B cell (primary cell): ENCODE data around the gene DSP.

Experiments used
- EZH2 ChIP-seq: IDR thresholded peaks from 2 replicates; pipeline ENCODE4 v1.6.1; 2012; ENCODE audit warnings: borderline replicate concordance, low read depth, mild to moderate bottlenecking, moderate library complexity, low read length; ENCODE audit not compliant: insufficient read depth, poor library complexity, severe bottlenecking
- TF ChIP-seq, protein P1 (sequence below): fragments of 200-600 bp; IDR thresholded peaks from one replicate; pipeline ENCODE4 v1.8.0; 2022; ENCODE audit warnings: antibody characterized with exemption, mild to moderate bottlenecking

DNA sequence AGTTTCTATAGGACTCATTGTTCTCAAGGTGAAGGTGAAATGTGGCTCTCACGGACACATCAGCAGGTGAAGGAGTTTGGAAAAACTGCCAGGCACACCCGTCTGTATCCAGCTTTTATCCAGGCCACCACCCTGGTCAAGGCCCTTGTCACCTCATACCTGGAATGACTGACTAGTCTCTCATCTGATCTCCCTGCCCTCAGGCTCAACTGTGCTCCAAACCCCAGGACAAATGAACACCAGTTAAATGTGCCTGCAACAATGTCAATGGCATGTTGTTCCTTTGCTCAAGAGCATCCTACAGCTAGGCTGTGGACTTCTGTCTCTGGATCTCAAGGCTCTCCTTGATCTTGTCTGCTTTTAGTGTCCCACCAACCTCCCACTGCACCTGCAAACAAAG, 47.6 kb upstream of the DSP start:
- TF ChIP-seq, protein P1, sequence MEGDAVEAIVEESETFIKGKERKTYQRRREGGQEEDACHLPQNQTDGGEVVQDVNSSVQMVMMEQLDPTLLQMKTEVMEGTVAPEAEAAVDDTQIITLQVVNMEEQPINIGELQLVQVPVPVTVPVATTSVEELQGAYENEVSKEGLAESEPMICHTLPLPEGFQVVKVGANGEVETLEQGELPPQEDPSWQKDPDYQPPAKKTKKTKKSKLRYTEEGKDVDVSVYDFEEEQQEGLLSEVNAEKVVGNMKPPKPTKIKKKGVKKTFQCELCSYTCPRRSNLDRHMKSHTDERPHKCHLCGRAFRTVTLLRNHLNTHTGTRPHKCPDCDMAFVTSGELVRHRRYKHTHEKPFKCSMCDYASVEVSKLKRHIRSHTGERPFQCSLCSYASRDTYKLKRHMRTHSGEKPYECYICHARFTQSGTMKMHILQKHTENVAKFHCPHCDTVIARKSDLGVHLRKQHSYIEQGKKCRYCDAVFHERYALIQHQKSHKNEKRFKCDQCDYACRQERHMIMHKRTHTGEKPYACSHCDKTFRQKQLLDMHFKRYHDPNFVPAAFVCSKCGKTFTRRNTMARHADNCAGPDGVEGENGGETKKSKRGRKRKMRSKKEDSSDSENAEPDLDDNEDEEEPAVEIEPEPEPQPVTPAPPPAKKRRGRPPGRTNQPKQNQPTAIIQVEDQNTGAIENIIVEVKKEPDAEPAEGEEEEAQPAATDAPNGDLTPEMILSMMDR: no peak
- no peak for TF ChIP-seq EZH2
